ENCODE measurements around the gene BTBD2. TPM values are rescaled to one million over a fixed set of nuclear protein-coding genes. Genes with fewer than 3 reads are reported as not detected.

Gene BTBD2
- total and polyA plus RNA-seq, 2 of the 13 experiments (the other 11 are each of a cell fraction or from before 2014, with no cell fraction given) = 28.1 to 45.3 TPM

DNA sequence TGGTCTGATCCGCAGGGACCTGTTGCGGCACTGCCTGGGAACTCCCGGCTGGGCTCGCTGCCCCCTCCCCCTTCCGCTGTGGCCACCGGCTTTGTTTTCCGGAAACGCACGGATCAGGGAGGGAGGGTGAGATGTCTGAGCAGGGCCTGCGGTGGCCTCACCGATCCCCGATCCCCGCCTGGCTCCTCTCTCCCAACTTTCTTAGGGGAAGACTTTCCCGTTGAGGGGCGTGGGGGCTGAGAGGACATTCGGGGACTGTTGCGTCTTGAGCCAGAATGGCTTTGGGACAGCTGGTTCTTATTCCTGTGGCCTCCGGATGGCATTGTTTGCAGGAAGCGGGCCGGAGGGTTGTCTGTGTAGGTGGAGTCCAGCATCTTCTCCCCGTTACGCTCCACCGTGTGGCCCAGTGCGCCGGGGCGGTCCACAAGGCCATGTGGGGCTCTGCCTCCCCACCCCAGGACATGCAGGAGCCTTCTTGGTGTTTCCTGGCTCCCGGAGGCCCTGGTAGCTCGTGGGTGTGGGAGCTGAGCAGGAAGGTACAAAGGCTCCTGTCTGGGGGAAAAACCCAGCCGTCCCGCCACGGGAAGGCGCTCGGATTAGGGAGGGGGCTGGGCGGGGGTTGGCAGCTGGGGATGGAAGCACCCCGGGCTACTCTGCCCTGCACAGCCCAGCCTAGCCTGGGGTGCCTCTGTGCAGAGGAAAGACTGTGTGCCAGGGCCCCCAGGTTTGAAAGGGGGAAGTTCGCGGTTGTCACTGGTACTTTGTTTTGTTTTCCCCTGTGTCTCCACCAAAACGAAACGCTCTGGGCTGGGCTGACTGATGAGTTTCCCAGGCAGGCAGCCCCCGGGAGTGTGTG is 73.2 kb downstream of the BTBD2 start (continued):
- TF ChIP-seq ZNF768 (CRISPR knock-in tag; IDR thresholded peaks at IDR 0.05) (no peak), ATF7-NPFF (CRISPR knock-in tag; IDR thresholded peaks at IDR 0.05; ENCODE audit: low read depth) (no peak), RORA (CRISPR knock-in tag; IDR thresholded peaks at IDR 0.05) (no peak), POGZ (CRISPR knock-in tag; IDR thresholded peaks at IDR 0.05) (no peak), ZNF44 (CRISPR knock-in tag; IDR thresholded peaks at IDR 0.05) (no peak), KLF13 (CRISPR knock-in tag; IDR thresholded peaks at IDR 0.05) (no peak), ZSCAN31 (CRISPR knock-in tag; IDR thresholded peaks at IDR 0.05; ENCODE audit: low read depth) (no peak; the same call in 1 of the 2 replicates), ZNF841 (CRISPR knock-in tag; IDR thresholded peaks at IDR 0.05; ENCODE audit: borderline replicate concordance) (no peak), HDAC1 (CRISPR knock-in tag; IDR thresholded peaks at IDR 0.05) (peak; percentile 70; the same call in 1 of the 2 replicates), SMAD9 (CRISPR knock-in tag; IDR thresholded peaks at IDR 0.05) (no peak), ZNF460 (CRISPR knock-in tag; IDR thresholded peaks at IDR 0.05; ENCODE audit: borderline replicate concordance) (no peak), MTA3 (CRISPR knock-in tag; IDR thresholded peaks at IDR 0.05) (no peak), TGIF2 (CRISPR knock-in tag; IDR thresholded peaks at IDR 0.05) (peak; percentile 68; the same call in 1 of the 2 replicates), JUND (CRISPR knock-in tag; IDR thresholded peaks at IDR 0.05) (no peak), ZNF557 (CRISPR knock-in tag; IDR thresholded peaks at IDR 0.05) (no peak), RFX1 (IDR thresholded peaks at IDR 0.05) (no peak), MYC (CRISPR knock-in tag; IDR thresholded peaks at IDR 0.05; ENCODE audit: borderline replicate concordance) (peak; percentile 60; the same call in 1 of the 2 replicates), HOXA5 (CRISPR knock-in tag; IDR thresholded peaks at IDR 0.05) (no peak)
- TF ChIP-seq, protein P1, sequence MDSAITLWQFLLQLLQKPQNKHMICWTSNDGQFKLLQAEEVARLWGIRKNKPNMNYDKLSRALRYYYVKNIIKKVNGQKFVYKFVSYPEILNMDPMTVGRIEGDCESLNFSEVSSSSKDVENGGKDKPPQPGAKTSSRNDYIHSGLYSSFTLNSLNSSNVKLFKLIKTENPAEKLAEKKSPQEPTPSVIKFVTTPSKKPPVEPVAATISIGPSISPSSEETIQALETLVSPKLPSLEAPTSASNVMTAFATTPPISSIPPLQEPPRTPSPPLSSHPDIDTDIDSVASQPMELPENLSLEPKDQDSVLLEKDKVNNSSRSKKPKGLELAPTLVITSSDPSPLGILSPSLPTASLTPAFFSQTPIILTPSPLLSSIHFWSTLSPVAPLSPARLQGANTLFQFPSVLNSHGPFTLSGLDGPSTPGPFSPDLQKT (CRISPR knock-in tag; IDR thresholded peaks at IDR 0.05; ENCODE audit: borderline replicate concordance) = no peak
- TF ChIP-seq, protein P2, sequence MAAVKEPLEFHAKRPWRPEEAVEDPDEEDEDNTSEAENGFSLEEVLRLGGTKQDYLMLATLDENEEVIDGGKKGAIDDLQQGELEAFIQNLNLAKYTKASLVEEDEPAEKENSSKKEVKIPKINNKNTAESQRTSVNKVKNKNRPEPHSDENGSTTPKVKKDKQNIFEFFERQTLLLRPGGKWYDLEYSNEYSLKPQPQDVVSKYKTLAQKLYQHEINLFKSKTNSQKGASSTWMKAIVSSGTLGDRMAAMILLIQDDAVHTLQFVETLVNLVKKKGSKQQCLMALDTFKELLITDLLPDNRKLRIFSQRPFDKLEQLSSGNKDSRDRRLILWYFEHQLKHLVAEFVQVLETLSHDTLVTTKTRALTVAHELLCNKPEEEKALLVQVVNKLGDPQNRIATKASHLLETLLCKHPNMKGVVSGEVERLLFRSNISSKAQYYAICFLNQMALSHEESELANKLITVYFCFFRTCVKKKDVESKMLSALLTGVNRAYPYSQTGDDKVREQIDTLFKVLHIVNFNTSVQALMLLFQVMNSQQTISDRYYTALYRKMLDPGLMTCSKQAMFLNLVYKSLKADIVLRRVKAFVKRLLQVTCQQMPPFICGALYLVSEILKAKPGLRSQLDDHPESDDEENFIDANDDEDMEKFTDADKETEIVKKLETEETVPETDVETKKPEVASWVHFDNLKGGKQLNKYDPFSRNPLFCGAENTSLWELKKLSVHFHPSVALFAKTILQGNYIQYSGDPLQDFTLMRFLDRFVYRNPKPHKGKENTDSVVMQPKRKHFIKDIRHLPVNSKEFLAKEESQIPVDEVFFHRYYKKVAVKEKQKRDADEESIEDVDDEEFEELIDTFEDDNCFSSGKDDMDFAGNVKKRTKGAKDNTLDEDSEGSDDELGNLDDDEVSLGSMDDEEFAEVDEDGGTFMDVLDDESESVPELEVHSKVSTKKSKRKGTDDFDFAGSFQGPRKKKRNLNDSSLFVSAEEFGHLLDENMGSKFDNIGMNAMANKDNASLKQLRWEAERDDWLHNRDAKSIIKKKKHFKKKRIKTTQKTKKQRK (IDR thresholded peaks at IDR 0.05; ENCODE audit: low read length) = no peak
- TF ChIP-seq, protein P3, sequence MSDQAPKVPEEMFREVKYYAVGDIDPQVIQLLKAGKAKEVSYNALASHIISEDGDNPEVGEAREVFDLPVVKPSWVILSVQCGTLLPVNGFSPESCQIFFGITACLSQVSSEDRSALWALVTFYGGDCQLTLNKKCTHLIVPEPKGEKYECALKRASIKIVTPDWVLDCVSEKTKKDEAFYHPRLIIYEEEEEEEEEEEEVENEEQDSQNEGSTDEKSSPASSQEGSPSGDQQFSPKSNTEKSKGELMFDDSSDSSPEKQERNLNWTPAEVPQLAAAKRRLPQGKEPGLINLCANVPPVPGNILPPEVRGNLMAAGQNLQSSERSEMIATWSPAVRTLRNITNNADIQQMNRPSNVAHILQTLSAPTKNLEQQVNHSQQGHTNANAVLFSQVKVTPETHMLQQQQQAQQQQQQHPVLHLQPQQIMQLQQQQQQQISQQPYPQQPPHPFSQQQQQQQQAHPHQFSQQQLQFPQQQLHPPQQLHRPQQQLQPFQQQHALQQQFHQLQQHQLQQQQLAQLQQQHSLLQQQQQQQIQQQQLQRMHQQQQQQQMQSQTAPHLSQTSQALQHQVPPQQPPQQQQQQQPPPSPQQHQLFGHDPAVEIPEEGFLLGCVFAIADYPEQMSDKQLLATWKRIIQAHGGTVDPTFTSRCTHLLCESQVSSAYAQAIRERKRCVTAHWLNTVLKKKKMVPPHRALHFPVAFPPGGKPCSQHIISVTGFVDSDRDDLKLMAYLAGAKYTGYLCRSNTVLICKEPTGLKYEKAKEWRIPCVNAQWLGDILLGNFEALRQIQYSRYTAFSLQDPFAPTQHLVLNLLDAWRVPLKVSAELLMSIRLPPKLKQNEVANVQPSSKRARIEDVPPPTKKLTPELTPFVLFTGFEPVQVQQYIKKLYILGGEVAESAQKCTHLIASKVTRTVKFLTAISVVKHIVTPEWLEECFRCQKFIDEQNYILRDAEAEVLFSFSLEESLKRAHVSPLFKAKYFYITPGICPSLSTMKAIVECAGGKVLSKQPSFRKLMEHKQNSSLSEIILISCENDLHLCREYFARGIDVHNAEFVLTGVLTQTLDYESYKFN (CRISPR knock-in tag; conservative IDR thresholded peaks at IDR 0.05) = peak; percentile 55
- TF ChIP-seq, protein P4, sequence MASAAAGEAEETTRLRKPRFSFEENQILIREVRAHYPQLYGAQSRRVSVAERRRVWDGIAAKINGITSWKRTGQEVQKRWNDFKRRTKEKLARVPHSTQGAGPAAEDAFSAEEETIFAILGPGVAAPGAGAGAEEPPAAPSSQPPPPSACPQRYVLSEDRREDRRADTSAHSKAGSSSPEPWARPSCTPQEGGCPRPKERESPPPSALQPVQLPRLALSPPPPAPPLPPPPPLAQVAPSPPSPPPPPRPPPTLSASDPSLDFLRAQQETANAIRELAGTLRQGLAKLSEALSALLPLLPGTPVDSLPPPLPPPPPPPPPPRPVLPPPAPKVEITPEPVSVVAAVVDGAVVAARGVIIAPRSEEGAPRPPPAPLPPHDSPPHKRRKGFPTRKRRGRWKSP (CRISPR knock-in tag; IDR thresholded peaks at IDR 0.05) = peak; percentile 23; the same call in 1 of the 2 replicates

All from HepG2 (cell line).